Glutamatergic neuron (in vitro differentiated cells): ENCODE results near the gene BPI. TPM values are rescaled to one million over a fixed set of nuclear protein-coding genes. Genes with fewer than 3 reads are reported as not detected.
"Not testable (repeated sequence)": the region's sequence is repeated elsewhere in the genome, so short reads cannot be mapped to it uniquely, and the experiment has no call there.

ENCODE experiments used
- DNase-seq: peaks from one replicate; pipeline ENCODE4 v3.0.0; 2022
- H3K27ac Mint-ChIP-seq: one replicate; pipeline ENCODE4 v1.8.0; 2020; ENCODE audit warnings: mild to moderate bottlenecking, mixed read lengths, inconsistent platforms; ENCODE audit not compliant: unreplicated experiment
- H3K27me3 Mint-ChIP-seq: one replicate; pipeline ENCODE4 v1.8.0; 2020; ENCODE audit warnings: mild to moderate bottlenecking, moderate library complexity, mixed read lengths, inconsistent platforms; ENCODE audit not compliant: unreplicated experiment
- H3K36me3 Mint-ChIP-seq: one replicate; pipeline ENCODE4 v1.8.0; 2020; ENCODE audit warnings: mild to moderate bottlenecking, mixed read lengths, inconsistent platforms; ENCODE audit not compliant: unreplicated experiment
- H3K4me1 Mint-ChIP-seq: one replicate; pipeline ENCODE4 v1.8.0; 2020; ENCODE audit warnings: mild to moderate bottlenecking, low read depth, mixed read lengths, inconsistent platforms; ENCODE audit not compliant: unreplicated experiment
- H3K4me3 Mint-ChIP-seq: one replicate; pipeline ENCODE4 v1.8.0; 2020; ENCODE audit warnings: mild to moderate bottlenecking, mixed read lengths, inconsistent platforms; ENCODE audit not compliant: unreplicated experiment
- H3K9me3 Mint-ChIP-seq: one replicate; pipeline ENCODE4 v1.8.0; 2020; ENCODE audit warnings: mild to moderate bottlenecking, moderate library complexity, mixed read lengths, inconsistent platforms; ENCODE audit not compliant: unreplicated experiment
- total RNA-seq: library from RNA; stranded (reverse); fragmentation: NEBNext Ultra II Directional; extraction: Animal tissue kit (Norgen Biotek cat#: 25700); gene quantifications from one replicate; pipeline ENCODE4 v1.2.1, GENCODE V29; 2021; ENCODE audit not compliant: unreplicated experiment
- TF ChIP-seq, protein P1 (sequence below): fragments of 200-600 bp; sonication (generic); IDR thresholded peaks from one replicate; pipeline ENCODE4 v1.5.0; 2021; ENCODE audit not compliant: partially characterized antibody, unreplicated experiment

The BPI gene
- total RNA-seq, 1 donor from 2014 or later: not detected

DNA sequence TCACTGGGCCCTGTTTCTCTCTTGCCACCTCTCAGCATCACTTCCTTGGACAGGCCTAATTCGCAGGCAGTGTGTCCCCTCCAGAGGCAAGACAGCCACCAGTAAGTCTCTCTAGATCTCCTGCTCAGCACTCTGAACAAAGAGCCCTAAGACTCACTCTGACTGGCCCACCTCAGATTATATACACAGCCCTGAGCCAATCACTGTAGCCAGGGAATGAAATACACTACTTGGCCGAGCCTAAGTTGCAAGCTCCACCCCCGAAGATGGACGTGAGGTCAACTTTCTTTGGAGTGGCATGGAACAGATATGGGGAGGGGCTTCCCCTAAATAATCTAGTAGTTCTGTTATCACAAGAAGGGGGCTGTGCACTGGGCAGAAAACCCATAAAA, 4.1 kb downstream of the BPI start:
- no peak for DNase-seq

DNA sequence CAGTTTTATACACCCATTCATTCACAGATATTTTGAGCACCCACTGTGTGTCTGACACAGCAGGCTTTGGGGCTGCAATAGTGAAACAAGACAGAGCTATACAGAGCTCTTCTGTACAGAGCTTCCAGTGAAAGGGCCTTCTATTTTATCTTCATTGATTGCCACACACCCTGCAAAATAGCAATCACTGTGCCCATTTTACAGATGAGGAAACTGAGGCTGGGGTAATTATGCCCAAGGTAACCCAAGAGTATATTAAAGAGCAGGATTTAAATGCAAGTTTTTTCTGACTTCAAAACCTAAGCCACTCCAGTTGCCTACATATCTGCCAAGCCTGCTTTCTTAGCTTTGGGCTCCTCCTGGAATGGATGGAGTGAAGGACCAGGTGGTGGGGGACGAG, 4.5 kb downstream of the BPI start:
- Mint-ChIP-seq H3K27ac (no peak overlapping the region), H3K4me1 (no peaks in the 10 kb centered on the region), H3K36me3 (no peaks in the 10 kb centered on the region), H3K4me3 (no peak overlapping the region), H3K27me3 (peaks cover 3% of the 10 kb centered on the region), H3K9me3 (peaks cover 2% of the 10 kb centered on the region)
- no peak for DNase-seq
- TF ChIP-seq, protein P1, sequence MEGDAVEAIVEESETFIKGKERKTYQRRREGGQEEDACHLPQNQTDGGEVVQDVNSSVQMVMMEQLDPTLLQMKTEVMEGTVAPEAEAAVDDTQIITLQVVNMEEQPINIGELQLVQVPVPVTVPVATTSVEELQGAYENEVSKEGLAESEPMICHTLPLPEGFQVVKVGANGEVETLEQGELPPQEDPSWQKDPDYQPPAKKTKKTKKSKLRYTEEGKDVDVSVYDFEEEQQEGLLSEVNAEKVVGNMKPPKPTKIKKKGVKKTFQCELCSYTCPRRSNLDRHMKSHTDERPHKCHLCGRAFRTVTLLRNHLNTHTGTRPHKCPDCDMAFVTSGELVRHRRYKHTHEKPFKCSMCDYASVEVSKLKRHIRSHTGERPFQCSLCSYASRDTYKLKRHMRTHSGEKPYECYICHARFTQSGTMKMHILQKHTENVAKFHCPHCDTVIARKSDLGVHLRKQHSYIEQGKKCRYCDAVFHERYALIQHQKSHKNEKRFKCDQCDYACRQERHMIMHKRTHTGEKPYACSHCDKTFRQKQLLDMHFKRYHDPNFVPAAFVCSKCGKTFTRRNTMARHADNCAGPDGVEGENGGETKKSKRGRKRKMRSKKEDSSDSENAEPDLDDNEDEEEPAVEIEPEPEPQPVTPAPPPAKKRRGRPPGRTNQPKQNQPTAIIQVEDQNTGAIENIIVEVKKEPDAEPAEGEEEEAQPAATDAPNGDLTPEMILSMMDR: no peak

More for the DNA sequence above, 4.1 kb downstream of the BPI start:
- TF ChIP-seq, protein P1: no peak
- Mint-ChIP-seq H3K9me3 (peaks cover 2% of the 10 kb centered on the region), H3K36me3 (no peaks in the 10 kb centered on the region), H3K4me3 (no peak overlapping the region), H3K4me1 (peaks cover 4% of the 10 kb centered on the region), H3K27me3 (peaks cover 3% of the 10 kb centered on the region), H3K27ac (no peak overlapping the region)

DNA sequence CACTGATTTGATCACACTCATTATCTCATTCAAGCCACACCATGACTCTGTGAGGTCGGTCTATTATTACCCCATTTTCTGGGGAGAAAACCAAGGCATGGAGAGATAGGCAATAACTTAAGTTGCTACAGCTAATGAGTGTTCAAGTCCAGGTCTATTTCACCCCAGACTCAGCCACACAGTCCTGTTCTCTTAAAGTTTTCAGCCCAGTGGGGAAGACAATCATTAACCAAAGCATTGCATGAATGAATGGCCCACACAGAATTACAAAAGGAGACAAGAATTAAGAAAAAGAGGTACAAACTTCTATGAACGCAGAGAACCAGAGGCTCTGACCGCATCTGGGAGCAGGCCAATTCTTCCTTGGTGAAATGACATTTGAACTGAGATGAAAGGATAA, 7.1 kb downstream of the BPI start:
- TF ChIP-seq, protein P1: no peak
- no peaks in the 10 kb centered on the region for H3K4me1 Mint-ChIP-seq
- peaks cover 2% of the 10 kb centered on the region for H3K27me3 Mint-ChIP-seq
- no peak for DNase-seq
- H3K27ac Mint-ChIP-seq: no peak overlapping the region
- H3K9me3 Mint-ChIP-seq: peaks cover 2% of the 10 kb centered on the region
- no peak overlapping the region for H3K4me3 Mint-ChIP-seq
- H3K36me3 Mint-ChIP-seq: no peaks in the 10 kb centered on the region

DNA sequence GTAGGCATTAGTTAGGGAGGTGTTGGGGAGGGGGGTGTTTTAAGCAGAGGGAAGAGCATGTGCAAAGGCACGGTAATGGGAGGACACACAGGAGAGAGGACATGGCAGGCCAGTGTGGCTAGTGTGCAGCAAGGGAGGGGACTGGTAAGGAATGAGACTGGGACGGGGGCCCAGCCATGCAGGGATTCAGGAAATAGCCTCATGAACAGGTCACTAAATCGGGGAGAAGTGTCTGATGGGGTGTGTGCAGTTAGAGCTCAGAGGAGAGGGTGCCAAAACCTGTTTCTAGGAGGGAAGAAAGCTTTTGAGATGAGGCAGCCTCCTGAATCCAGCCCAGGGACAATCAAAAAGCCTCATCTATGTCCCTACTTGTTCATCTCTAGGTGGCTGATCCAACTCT, 7.5 kb downstream of the BPI start:
- peaks cover 2% of the 10 kb centered on the region for H3K9me3 Mint-ChIP-seq
- H3K27me3 Mint-ChIP-seq: peaks cover 2% of the 10 kb centered on the region
- TF ChIP-seq, protein P1: no peak
- H3K27ac Mint-ChIP-seq: no peak overlapping the region
- H3K4me1 Mint-ChIP-seq: no peaks in the 10 kb centered on the region
- no peak overlapping the region for H3K4me3 Mint-ChIP-seq
- DNase-seq: no peak
- H3K36me3 Mint-ChIP-seq: no peaks in the 10 kb centered on the region

DNA sequence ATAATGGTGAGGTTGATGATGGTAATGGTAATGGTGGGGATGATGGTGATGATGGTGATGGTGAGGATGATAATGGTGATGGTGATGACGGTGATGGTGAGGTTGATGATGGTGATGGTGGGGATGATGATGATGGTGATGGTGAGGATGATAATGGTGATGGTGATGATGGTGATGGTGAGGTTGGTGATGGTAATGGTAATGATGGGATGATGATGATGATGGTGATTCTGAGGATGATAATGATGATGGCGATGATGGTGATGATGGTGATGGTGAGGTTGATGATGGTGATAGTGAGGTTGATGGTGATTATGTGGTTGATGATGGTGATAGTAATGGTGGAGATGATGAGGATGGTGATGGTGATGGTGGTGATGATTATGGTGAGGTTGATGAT, 9.7 kb downstream of the BPI start:
- DNase-seq: no peak
- no peaks in the 10 kb centered on the region for H3K27me3 Mint-ChIP-seq
- TF ChIP-seq, protein P1: no peak
- H3K9me3 Mint-ChIP-seq: peaks cover 2% of the 10 kb centered on the region
- no peak overlapping the region for H3K27ac Mint-ChIP-seq
- no peak overlapping the region for H3K4me3 Mint-ChIP-seq
- no peaks in the 10 kb centered on the region for H3K4me1 Mint-ChIP-seq
- H3K36me3 Mint-ChIP-seq: no peaks in the 10 kb centered on the region

DNA sequence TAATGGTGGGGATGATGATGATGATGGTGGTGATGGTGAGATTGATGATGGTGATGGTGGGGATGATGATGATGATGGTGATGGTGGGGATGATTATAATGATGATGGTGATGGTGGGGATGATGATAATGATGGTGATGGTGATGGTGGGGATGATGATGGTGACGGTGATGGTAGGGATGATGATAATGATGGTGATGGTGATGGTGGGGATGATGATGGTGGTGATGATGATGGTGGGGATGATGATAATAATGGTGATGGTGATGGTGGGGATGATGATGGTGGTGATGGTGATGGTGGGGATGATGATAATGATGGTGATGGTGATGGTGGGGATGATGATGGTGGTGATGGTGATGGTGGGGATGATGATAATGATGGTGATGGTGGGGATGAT, 10.4 kb downstream of the BPI start:
- H3K36me3 Mint-ChIP-seq, H3K9me3 Mint-ChIP-seq, H3K4me3 Mint-ChIP-seq, DNase-seq, H3K27me3 Mint-ChIP-seq, H3K27ac Mint-ChIP-seq, H3K4me1 Mint-ChIP-seq: not testable (repeated sequence)
